Hepatocyte (in vitro differentiated cells): ENCODE results near the gene HOXB6.

Source experiments
- EZH2 ChIP-seq: fragments of 200-600 bp; sonication (generic); IDR thresholded peaks from 2 replicates; pipeline ENCODE4 v1.6.1; 2016; ENCODE audit warnings: antibody characterized with exemption, mild to moderate bottlenecking, borderline replicate concordance
- EZH2phosphoT487 ChIP-seq: fragments of 200-600 bp; sonication (generic); IDR thresholded peaks from one replicate; pipeline ENCODE4 v1.6.1; 2018; ENCODE audit warnings: antibody characterized with exemption, mild to moderate bottlenecking, low read depth, moderate library complexity; ENCODE audit not compliant: unreplicated experiment, severe bottlenecking
- TF ChIP-seq, protein P1 (sequence below): fragments of 200-600 bp; sonication (generic); IDR thresholded peaks from 2 replicates; pipeline ENCODE4 v1.5.1; 2016; ENCODE audit warnings: antibody characterized with exemption, mild to moderate bottlenecking; ENCODE audit not compliant: poor library complexity

DNA sequence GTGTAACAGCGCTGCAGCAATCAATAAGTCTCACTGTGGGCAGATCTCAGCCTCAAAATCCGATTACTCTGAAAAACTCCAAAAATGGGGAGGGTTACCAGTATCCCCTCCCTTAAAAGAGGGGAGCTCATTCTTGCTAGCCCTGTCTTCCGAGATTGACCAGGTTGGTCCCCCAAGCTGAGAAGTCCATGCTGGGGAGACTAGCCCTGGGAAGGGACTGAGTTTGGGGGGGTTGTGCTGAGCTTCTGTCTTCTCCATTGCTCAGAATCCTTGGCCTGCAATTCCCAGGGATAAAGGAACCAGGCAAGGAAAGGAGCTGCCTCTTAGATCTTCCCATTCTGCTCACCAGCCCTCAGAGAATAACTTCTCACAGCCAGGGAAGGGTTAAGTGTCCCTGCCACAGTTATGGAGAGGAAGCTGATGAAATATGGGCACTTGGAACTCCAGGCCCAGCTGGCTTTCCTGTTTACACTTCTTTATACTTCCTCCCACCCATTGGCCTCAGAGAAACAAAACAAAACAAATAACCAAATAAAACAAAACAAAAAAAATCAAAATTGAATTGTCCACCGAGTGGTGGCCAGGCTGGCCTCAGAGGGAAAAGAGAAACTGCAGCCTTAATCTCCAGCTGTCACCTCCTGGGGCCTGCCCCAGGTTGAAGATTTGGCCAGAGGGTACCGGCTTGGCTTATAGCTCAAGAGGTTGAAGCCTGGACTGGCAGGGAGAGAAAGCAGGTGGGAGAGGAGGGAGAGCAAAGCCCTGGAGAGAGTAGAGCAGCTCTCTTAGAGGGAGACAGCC is 17.3 kb downstream of the HOXB6 start:
- TF ChIP-seq, protein P1, sequence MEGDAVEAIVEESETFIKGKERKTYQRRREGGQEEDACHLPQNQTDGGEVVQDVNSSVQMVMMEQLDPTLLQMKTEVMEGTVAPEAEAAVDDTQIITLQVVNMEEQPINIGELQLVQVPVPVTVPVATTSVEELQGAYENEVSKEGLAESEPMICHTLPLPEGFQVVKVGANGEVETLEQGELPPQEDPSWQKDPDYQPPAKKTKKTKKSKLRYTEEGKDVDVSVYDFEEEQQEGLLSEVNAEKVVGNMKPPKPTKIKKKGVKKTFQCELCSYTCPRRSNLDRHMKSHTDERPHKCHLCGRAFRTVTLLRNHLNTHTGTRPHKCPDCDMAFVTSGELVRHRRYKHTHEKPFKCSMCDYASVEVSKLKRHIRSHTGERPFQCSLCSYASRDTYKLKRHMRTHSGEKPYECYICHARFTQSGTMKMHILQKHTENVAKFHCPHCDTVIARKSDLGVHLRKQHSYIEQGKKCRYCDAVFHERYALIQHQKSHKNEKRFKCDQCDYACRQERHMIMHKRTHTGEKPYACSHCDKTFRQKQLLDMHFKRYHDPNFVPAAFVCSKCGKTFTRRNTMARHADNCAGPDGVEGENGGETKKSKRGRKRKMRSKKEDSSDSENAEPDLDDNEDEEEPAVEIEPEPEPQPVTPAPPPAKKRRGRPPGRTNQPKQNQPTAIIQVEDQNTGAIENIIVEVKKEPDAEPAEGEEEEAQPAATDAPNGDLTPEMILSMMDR, result no peak
- TF ChIP-seq EZH2 (no peak), EZH2phosphoT487 (no peak)
